Neural progenitor cell (in vitro differentiated cells): ENCODE measurements around the gene PARD3B. TPM values are rescaled to one million over a fixed set of nuclear protein-coding genes. Genes with fewer than 3 reads are reported as not detected.

ENCODE experiments used
- DNase-seq: peaks from one replicate; pipeline ENCODE4 v3.0.0-alpha.2; 2016; ENCODE audit warnings: low spot score
- H2AFZ ChIP-seq: fragments of 200-600 bp; sonication (generic); replicated peaks from 2 replicates; pipeline ENCODE4 v1.6.1; 2016; ENCODE audit warnings: antibody characterized with exemption
- H3F3A ChIP-seq: fragments of 200-600 bp; sonication (generic); 2 replicates; pipeline ENCODE4 v1.6.1; 2016; ENCODE audit warnings: antibody characterized with exemption, low read depth
- H3K27ac ChIP-seq: fragments of 200-600 bp; sonication (generic); 2 replicates; pipeline ENCODE4 v1.5.1; 2016; ENCODE audit warnings: mild to moderate bottlenecking
- H3K27me3 ChIP-seq: fragments of 200-600 bp; sonication (generic); 2 replicates; pipeline ENCODE4 v1.6.1; 2016; ENCODE audit warnings: mild to moderate bottlenecking, moderate library complexity
- H3K36me3 ChIP-seq: fragments of 200-600 bp; sonication (generic); 2 replicates; pipeline ENCODE4 v1.5.1; 2016
- H3K4me1 ChIP-seq: fragments of 200-600 bp; sonication (generic); 2 replicates; pipeline ENCODE4 v1.6.1; 2016; ENCODE audit warnings: mixed run types
- H3K4me2 ChIP-seq: fragments of 200-600 bp; sonication (generic); 2 replicates; pipeline ENCODE4 v1.6.1; 2016
- H3K4me3 ChIP-seq: fragments of 200-600 bp; sonication (generic); 2 replicates; pipeline ENCODE4 v1.5.1; 2016
- H3K79me2 ChIP-seq: fragments of 200-600 bp; sonication (generic); 2 replicates; pipeline ENCODE4 v1.6.1; 2016; ENCODE audit warnings: low read depth
- H3K9ac ChIP-seq: fragments of 200-600 bp; sonication (generic); 2 replicates; pipeline ENCODE4 v1.6.1; 2016
- H3K9me3 ChIP-seq: fragments of 200-600 bp; sonication (generic); 2 replicates; pipeline ENCODE4 v1.5.1; 2016; ENCODE audit warnings: low read depth
- H4K20me1 ChIP-seq: fragments of 200-600 bp; sonication (generic); 2 replicates; pipeline ENCODE4 v1.6.1; 2016; ENCODE audit warnings: low read depth
- H3K27ac Mint-ChIP-seq: 3 replicates; pipeline ENCODE4 v1.8.0; 2021; ENCODE audit warnings: mixed read lengths
- H3K27me3 Mint-ChIP-seq: 2 replicates; pipeline ENCODE4 v1.8.0; 2022; ENCODE audit warnings: low read depth, mild to moderate bottlenecking, inconsistent platforms, moderate library complexity, mixed read lengths; ENCODE audit not compliant: insufficient read depth
- H3K36me3 Mint-ChIP-seq: 3 replicates; pipeline ENCODE4 v1.8.0; 2021; ENCODE audit warnings: mixed read lengths
- H3K4me1 Mint-ChIP-seq: 3 replicates; pipeline ENCODE4 v1.8.0; 2021; ENCODE audit warnings: mixed read lengths
- H3K4me3 Mint-ChIP-seq: 3 replicates; pipeline ENCODE4 v1.8.0; 2021; ENCODE audit warnings: mild to moderate bottlenecking, moderate library complexity, mixed read lengths
- H3K9me3 Mint-ChIP-seq: 3 replicates; pipeline ENCODE4 v1.8.0; 2020; ENCODE audit warnings: mixed read lengths
- EZH2 ChIP-seq: fragments of 200-600 bp; sonication (generic); IDR thresholded peaks from 2 replicates; pipeline ENCODE4 v1.6.1; 2017; ENCODE audit warnings: antibody characterized with exemption, mild to moderate bottlenecking, moderate library complexity
- EZH2phosphoT487 ChIP-seq: fragments of 200-600 bp; sonication (generic); IDR thresholded peaks from 2 replicates; pipeline ENCODE4 v1.6.1; 2017; ENCODE audit warnings: antibody characterized with exemption
- total RNA-seq: library from RNA; depleted of rRNA; stranded (reverse); fragments of >200 nt; gene quantifications from 2 replicates; pipeline ENCODE4 v1.2.3, GENCODE V29; 2015; ENCODE audit warnings: low replicate concordance
- TF ChIP-seq, protein P1 (sequence below): fragments of 200-600 bp; sonication (generic); IDR thresholded peaks from 2 replicates; pipeline ENCODE4 v1.5.1; 2017; ENCODE audit warnings: antibody characterized with exemption, mild to moderate bottlenecking

The PARD3B gene
- total RNA-seq, 1 donor from 2014 or later = 8.4 TPM

DNA sequence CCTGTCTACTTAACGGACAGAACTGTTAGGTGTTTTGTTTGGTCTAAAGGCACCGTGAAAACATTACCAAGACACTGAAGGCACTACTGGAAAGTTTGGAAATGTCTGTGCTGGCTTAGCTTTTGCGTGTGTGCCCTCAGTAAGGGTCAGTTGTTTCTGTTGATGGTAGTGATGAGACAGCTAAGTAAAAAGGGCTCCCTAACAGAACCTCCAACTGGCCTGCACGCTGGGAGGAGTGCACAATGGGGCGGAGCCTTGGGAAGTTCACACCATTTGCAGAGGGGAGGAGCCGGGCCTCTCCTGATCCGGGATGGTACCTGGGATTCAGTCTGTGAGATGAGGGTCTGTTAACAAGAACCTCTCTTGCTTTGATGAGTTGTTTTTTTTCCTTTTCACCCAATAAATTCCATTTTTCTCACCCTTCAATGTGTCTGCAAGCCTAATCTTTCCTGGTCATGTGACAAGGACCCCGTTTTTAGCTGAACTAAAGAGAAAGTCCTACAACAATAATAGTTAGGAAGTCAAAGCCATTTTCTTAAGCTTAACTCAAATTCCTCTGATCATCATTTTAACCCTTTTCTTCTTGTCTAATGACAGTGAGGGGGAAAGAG is 368.7 kb downstream of the PARD3B start:
- H4K20me1 ChIP-seq = no peaks in the 10 kb centered on the region
- no peaks in the 10 kb centered on the region for H3F3A ChIP-seq
- H3K4me3 ChIP-seq = no peak overlapping the region
- H3K9ac ChIP-seq = no peak overlapping the region
- Mint-ChIP-seq H3K9me3 (no peaks in the 10 kb centered on the region), H3K27me3 (peaks cover 2% of the 10 kb centered on the region), H3K4me1 (peaks cover 5% of the 10 kb centered on the region), H3K27ac (peak overlapping the region; percentile 13), H3K36me3 (no peaks in the 10 kb centered on the region), H3K4me3 (no peak overlapping the region)
- no peak overlapping the region for H2AFZ ChIP-seq
- H3K4me1 ChIP-seq = no peaks in the 10 kb centered on the region
- no peak overlapping the region for H3K4me2 ChIP-seq
- no peaks in the 10 kb centered on the region for H3K79me2 ChIP-seq
- no peak for DNase-seq
- no peaks in the 10 kb centered on the region for H3K36me3 ChIP-seq
- H3K27me3 ChIP-seq = no peaks in the 10 kb centered on the region
- H3K9me3 ChIP-seq = no peaks in the 10 kb centered on the region
- TF ChIP-seq EZH2phosphoT487 (no peak), EZH2 (no peak)
- TF ChIP-seq, protein P1, sequence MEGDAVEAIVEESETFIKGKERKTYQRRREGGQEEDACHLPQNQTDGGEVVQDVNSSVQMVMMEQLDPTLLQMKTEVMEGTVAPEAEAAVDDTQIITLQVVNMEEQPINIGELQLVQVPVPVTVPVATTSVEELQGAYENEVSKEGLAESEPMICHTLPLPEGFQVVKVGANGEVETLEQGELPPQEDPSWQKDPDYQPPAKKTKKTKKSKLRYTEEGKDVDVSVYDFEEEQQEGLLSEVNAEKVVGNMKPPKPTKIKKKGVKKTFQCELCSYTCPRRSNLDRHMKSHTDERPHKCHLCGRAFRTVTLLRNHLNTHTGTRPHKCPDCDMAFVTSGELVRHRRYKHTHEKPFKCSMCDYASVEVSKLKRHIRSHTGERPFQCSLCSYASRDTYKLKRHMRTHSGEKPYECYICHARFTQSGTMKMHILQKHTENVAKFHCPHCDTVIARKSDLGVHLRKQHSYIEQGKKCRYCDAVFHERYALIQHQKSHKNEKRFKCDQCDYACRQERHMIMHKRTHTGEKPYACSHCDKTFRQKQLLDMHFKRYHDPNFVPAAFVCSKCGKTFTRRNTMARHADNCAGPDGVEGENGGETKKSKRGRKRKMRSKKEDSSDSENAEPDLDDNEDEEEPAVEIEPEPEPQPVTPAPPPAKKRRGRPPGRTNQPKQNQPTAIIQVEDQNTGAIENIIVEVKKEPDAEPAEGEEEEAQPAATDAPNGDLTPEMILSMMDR = no peak
- H3K27ac ChIP-seq = no peak overlapping the region

DNA sequence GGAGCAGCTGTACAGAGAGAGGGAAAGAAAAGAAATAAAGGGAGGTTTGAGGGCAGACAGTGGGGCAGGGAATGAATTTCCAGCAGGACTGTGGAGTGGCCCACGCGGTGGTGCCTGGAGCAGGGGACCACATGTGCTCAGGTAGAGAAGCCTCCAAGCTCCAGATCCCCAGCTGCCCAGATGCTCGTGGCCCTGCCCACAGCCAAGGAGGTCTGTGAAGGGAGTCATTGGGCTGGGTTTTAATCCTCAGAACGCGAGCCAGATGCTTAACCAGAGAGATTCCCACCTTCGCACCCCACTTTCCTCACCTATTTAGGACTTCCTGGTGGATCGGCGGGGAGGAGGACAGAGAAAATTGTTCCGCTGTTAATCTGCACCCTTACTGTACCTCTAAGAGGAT is 369.4 kb downstream of the PARD3B start:
- no peak overlapping the region for H2AFZ ChIP-seq
- H3K79me2 ChIP-seq = no peaks in the 10 kb centered on the region
- no peaks in the 10 kb centered on the region for H3K4me1 ChIP-seq
- no peak overlapping the region for H3K27ac ChIP-seq
- Mint-ChIP-seq H3K27me3 (peaks cover 2% of the 10 kb centered on the region), H3K4me3 (no peak overlapping the region), H3K36me3 (no peaks in the 10 kb centered on the region), H3K9me3 (no peaks in the 10 kb centered on the region), H3K4me1 (peaks cover 5% of the 10 kb centered on the region), H3K27ac (peak overlapping the region; percentile 13)
- no peak overlapping the region for H3K4me2 ChIP-seq
- DNase-seq = no peak
- no peaks in the 10 kb centered on the region for H3F3A ChIP-seq
- TF ChIP-seq EZH2 (no peak), EZH2phosphoT487 (no peak)
- TF ChIP-seq, protein P1 = no peak
- no peaks in the 10 kb centered on the region for H3K36me3 ChIP-seq
- H3K27me3 ChIP-seq = no peaks in the 10 kb centered on the region
- H3K4me3 ChIP-seq = no peak overlapping the region
- H3K9me3 ChIP-seq = no peaks in the 10 kb centered on the region
- no peaks in the 10 kb centered on the region for H4K20me1 ChIP-seq
- no peak overlapping the region for H3K9ac ChIP-seq

DNA sequence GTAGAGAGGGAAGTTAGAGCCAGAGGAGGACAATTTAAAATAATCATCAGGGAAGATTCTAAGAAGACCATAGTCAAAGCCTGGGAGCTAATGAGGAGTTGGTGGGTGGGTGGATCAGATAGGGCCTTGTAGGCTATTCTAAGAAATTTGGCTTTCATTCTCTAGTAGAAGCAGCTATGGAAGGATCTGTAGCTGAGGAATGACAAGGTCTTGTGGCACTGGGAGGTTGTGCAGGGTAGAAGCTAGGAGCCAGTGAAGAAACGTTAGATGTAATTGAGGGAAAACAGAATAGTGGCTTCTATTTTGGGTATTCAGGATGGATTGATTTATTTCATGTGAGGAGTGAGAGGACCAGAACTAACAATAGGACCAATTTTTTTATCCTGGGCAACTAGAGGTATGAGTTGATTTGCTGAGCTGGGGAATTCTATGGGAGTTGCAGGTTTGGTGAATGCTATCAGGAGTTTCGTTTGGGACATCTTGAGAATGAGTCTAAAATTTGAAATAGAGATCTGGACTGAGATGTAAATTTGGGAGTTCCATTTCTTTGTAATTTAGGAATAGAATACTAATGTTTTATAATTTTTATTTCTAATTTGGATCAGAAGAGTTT is 371.9 kb downstream of the PARD3B start:
- no peak overlapping the region for H2AFZ ChIP-seq
- no peaks in the 10 kb centered on the region for H3K4me1 ChIP-seq
- H3K36me3 ChIP-seq = no peaks in the 10 kb centered on the region
- DNase-seq = no peak
- TF ChIP-seq EZH2phosphoT487 (no peak), EZH2 (no peak)
- TF ChIP-seq, protein P1 = no peak
- H3K27ac ChIP-seq = no peak overlapping the region
- H4K20me1 ChIP-seq = no peaks in the 10 kb centered on the region
- H3K4me2 ChIP-seq = no peak overlapping the region
- Mint-ChIP-seq H3K27me3 (peaks cover 2% of the 10 kb centered on the region), H3K36me3 (no peaks in the 10 kb centered on the region), H3K9me3 (no peaks in the 10 kb centered on the region), H3K4me1 (peaks cover 5% of the 10 kb centered on the region), H3K27ac (no peak overlapping the region), H3K4me3 (no peak overlapping the region)
- H3K27me3 ChIP-seq = no peaks in the 10 kb centered on the region
- H3K9me3 ChIP-seq = no peaks in the 10 kb centered on the region
- H3K4me3 ChIP-seq = no peak overlapping the region
- H3K79me2 ChIP-seq = no peaks in the 10 kb centered on the region
- no peaks in the 10 kb centered on the region for H3F3A ChIP-seq
- no peak overlapping the region for H3K9ac ChIP-seq
